ENCODE results near the gene QPCTL.
"Not testable (repeated sequence)": the region's sequence is repeated elsewhere in the genome, so short reads cannot be mapped to it uniquely, and the experiment has no call there.

The QPCTL gene

GRCh38 chr19:45712699-45713067 is 20.2 kb downstream of the QPCTL start:
- TF ChIP-seq YY1 (IDR thresholded peaks at IDR 0.05; ENCODE audit: insufficient read depth, insufficient read length) (no peak), ZNF274 (IDR thresholded peaks at IDR 0.05; ENCODE audit: low read depth, low read length) (no peak), SUZ12 (IDR thresholded peaks at IDR 0.05; ENCODE audit: extremely low read depth, insufficient read depth, insufficient read length) (no peak)
- no peaks in the 10 kb centered on the region for H3K9me3 ChIP-seq (ENCODE audit: insufficient read depth, low read length)
- H3K9ac ChIP-seq (ENCODE audit: insufficient read length, low read depth) = no peak overlapping the region
- no peaks in the 10 kb centered on the region for H3K27me3 ChIP-seq (ENCODE audit: insufficient read depth, insufficient read length)
- H3K4me1 ChIP-seq (ENCODE audit: insufficient read depth, insufficient read length) = peaks cover 4% of the 10 kb centered on the region
- no peak for DNase-seq (ENCODE audit: low read depth, low spot score)
- H3K4me3 ChIP-seq (ENCODE audit: insufficient read length, low read depth) = no peak overlapping the region
- peaks cover 31% of the 10 kb centered on the region for H3K36me3 ChIP-seq (ENCODE audit: insufficient read depth, insufficient read length, low read length)

- TF ChIP-seq SUZ12 (IDR thresholded peaks at IDR 0.05; ENCODE audit: extremely low read depth, insufficient read depth, insufficient read length) = no peak
- no peak for TF ChIP-seq YY1 (IDR thresholded peaks at IDR 0.05; ENCODE audit: insufficient read depth, insufficient read length)
- TF ChIP-seq ZNF274 (IDR thresholded peaks at IDR 0.05; ENCODE audit: low read depth, low read length) = no peak
- no peak overlapping the region for H3K9ac ChIP-seq (ENCODE audit: insufficient read length, low read depth)
- no peaks in the 10 kb centered on the region for H3K9me3 ChIP-seq (ENCODE audit: insufficient read depth, low read length)
- H3K27me3 ChIP-seq (ENCODE audit: insufficient read depth, insufficient read length) = no peaks in the 10 kb centered on the region
- DNase-seq (ENCODE audit: low read depth, low spot score) = no peak
- H3K4me1 ChIP-seq (ENCODE audit: insufficient read depth, insufficient read length) = peaks cover 6% of the 10 kb centered on the region
- H3K36me3 ChIP-seq (ENCODE audit: insufficient read depth, insufficient read length, low read length) = peaks cover 31% of the 10 kb centered on the region
- no peak overlapping the region for H3K4me3 ChIP-seq (ENCODE audit: insufficient read length, low read depth)
These were observed 20.7 kb downstream of the QPCTL start for GRCh38 chr19:45713141-45713540.

- H3K9me3 ChIP-seq (ENCODE audit: insufficient read depth, low read length) = no peaks in the 10 kb centered on the region
- H3K27me3 ChIP-seq (ENCODE audit: insufficient read depth, insufficient read length) = no peaks in the 10 kb centered on the region
- H3K4me1 ChIP-seq (ENCODE audit: insufficient read depth, insufficient read length) = peaks cover 11% of the 10 kb centered on the region
- no peak overlapping the region for H3K4me3 ChIP-seq (ENCODE audit: insufficient read length, low read depth)
- no peak overlapping the region for H3K9ac ChIP-seq (ENCODE audit: insufficient read length, low read depth)
- TF ChIP-seq SUZ12 (IDR thresholded peaks at IDR 0.05; ENCODE audit: extremely low read depth, insufficient read depth, insufficient read length) = no peak
- TF ChIP-seq YY1 (IDR thresholded peaks at IDR 0.05; ENCODE audit: insufficient read depth, insufficient read length) = no peak
- no peak for TF ChIP-seq ZNF274 (IDR thresholded peaks at IDR 0.05; ENCODE audit: low read depth, low read length)
- peaks cover 30% of the 10 kb centered on the region for H3K36me3 ChIP-seq (ENCODE audit: insufficient read depth, insufficient read length, low read length)
- DNase-seq (ENCODE audit: low read depth, low spot score) = no peak
These were observed 22.7 kb downstream of the QPCTL start for GRCh38 chr19:45715139-45715538.

GRCh38 chr19:45716359-45717130 is 24.1 kb downstream of the QPCTL start:
- H3K9ac ChIP-seq (ENCODE audit: insufficient read length, low read depth) = peak overlapping the region; percentile 83
- no peak for DNase-seq (ENCODE audit: low read depth, low spot score)
- H3K9me3 ChIP-seq (ENCODE audit: insufficient read depth, low read length) = no peaks in the 10 kb centered on the region
- peak overlapping the region; percentile 72 for H3K4me3 ChIP-seq (ENCODE audit: insufficient read length, low read depth)
- peaks cover 11% of the 10 kb centered on the region for H3K4me1 ChIP-seq (ENCODE audit: insufficient read depth, insufficient read length)
- TF ChIP-seq SUZ12 (IDR thresholded peaks at IDR 0.05; ENCODE audit: extremely low read depth, insufficient read depth, insufficient read length) (no peak), ZNF274 (IDR thresholded peaks at IDR 0.05; ENCODE audit: low read depth, low read length) (no peak)
- H3K27me3 ChIP-seq (ENCODE audit: insufficient read depth, insufficient read length) = no peaks in the 10 kb centered on the region
- H3K36me3 ChIP-seq (ENCODE audit: insufficient read depth, insufficient read length, low read length) = peaks cover 25% of the 10 kb centered on the region

GRCh38 chr19:45717131-45717982 is 24.9 kb downstream of the QPCTL start:
- H3K4me3 ChIP-seq (ENCODE audit: insufficient read length, low read depth) = peak overlapping the region; percentile 72
- no peak for TF ChIP-seq ZNF274 (IDR thresholded peaks at IDR 0.05; ENCODE audit: low read depth, low read length)
- TF ChIP-seq YY1 (IDR thresholded peaks at IDR 0.05; ENCODE audit: insufficient read depth, insufficient read length) = no peak
- TF ChIP-seq SUZ12 (IDR thresholded peaks at IDR 0.05; ENCODE audit: extremely low read depth, insufficient read depth, insufficient read length) = peak; percentile 82
- peak overlapping the region; percentile 83 for H3K9ac ChIP-seq (ENCODE audit: insufficient read length, low read depth)
- peaks cover 7% of the 10 kb centered on the region for H3K4me1 ChIP-seq (ENCODE audit: insufficient read depth, insufficient read length)
- peaks cover 20% of the 10 kb centered on the region for H3K36me3 ChIP-seq (ENCODE audit: insufficient read depth, insufficient read length, low read length)
- peak; percentile 96 for DNase-seq (ENCODE audit: low read depth, low spot score)
- H3K27me3 ChIP-seq (ENCODE audit: insufficient read depth, insufficient read length) = no peaks in the 10 kb centered on the region
- H3K9me3 ChIP-seq (ENCODE audit: insufficient read depth, low read length) = no peaks in the 10 kb centered on the region

- peaks cover 14% of the 10 kb centered on the region for H3K36me3 ChIP-seq (ENCODE audit: insufficient read depth, insufficient read length, low read length)
- no peaks in the 10 kb centered on the region for H3K9me3 ChIP-seq (ENCODE audit: insufficient read depth, low read length)
- no peak for TF ChIP-seq YY1 (IDR thresholded peaks at IDR 0.05; ENCODE audit: insufficient read depth, insufficient read length)
- TF ChIP-seq ZNF274 (IDR thresholded peaks at IDR 0.05; ENCODE audit: low read depth, low read length) = no peak
- no peak for TF ChIP-seq SUZ12 (IDR thresholded peaks at IDR 0.05; ENCODE audit: extremely low read depth, insufficient read depth, insufficient read length)
- DNase-seq (ENCODE audit: low read depth, low spot score) = no peak
- no peaks in the 10 kb centered on the region for H3K27me3 ChIP-seq (ENCODE audit: insufficient read depth, insufficient read length)
- H3K9ac ChIP-seq (ENCODE audit: insufficient read length, low read depth) = peak overlapping the region; percentile 72
- H3K4me3 ChIP-seq (ENCODE audit: insufficient read length, low read depth) = peak overlapping the region; percentile 41
- peaks cover 9% of the 10 kb centered on the region for H3K4me1 ChIP-seq (ENCODE audit: insufficient read depth, insufficient read length)
These were observed 25.7 kb downstream of the QPCTL start for GRCh38 chr19:45717983-45718650.

- H3K4me3 ChIP-seq (ENCODE audit: insufficient read length, low read depth); DNase-seq (ENCODE audit: low read depth, low spot score); H3K27me3 ChIP-seq (ENCODE audit: insufficient read depth, insufficient read length); H3K9me3 ChIP-seq (ENCODE audit: insufficient read depth, low read length); H3K9ac ChIP-seq (ENCODE audit: insufficient read length, low read depth): not testable (repeated sequence)
- Histone ChIP-seq H3K36me3 (ENCODE audit: insufficient read depth, insufficient read length, low read length) (peaks cover 14% of the 10 kb centered on the region), H3K4me1 (ENCODE audit: insufficient read depth, insufficient read length) (peaks cover 12% of the 10 kb centered on the region)
These were observed 27.6 kb downstream of the QPCTL start for GRCh38 chr19:45720065-45720464.

GRCh38 chr19:45728683-45729082 is 36.2 kb downstream of the QPCTL start:
- not testable (repeated sequence) for H3K4me3 ChIP-seq (ENCODE audit: insufficient read length, low read depth); DNase-seq (ENCODE audit: low read depth, low spot score); H3K27me3 ChIP-seq (ENCODE audit: insufficient read depth, insufficient read length); H3K9ac ChIP-seq (ENCODE audit: insufficient read length, low read depth); H3K4me1 ChIP-seq (ENCODE audit: insufficient read depth, insufficient read length); H3K36me3 ChIP-seq (ENCODE audit: insufficient read depth, insufficient read length, low read length); H3K9me3 ChIP-seq (ENCODE audit: insufficient read depth, low read length)
